SIG-M5 treated with dmso at 0.1 percent for 504 hours (cell line): ENCODE results near the gene RMND5A.

Experiments used
- DNase-seq: peaks from one replicate; lab custom pipeline; 2025; ENCODE audit not compliant: unreplicated experiment; lab: John Stamatoyannopoulos, UW

RMND5A gene

DNA sequence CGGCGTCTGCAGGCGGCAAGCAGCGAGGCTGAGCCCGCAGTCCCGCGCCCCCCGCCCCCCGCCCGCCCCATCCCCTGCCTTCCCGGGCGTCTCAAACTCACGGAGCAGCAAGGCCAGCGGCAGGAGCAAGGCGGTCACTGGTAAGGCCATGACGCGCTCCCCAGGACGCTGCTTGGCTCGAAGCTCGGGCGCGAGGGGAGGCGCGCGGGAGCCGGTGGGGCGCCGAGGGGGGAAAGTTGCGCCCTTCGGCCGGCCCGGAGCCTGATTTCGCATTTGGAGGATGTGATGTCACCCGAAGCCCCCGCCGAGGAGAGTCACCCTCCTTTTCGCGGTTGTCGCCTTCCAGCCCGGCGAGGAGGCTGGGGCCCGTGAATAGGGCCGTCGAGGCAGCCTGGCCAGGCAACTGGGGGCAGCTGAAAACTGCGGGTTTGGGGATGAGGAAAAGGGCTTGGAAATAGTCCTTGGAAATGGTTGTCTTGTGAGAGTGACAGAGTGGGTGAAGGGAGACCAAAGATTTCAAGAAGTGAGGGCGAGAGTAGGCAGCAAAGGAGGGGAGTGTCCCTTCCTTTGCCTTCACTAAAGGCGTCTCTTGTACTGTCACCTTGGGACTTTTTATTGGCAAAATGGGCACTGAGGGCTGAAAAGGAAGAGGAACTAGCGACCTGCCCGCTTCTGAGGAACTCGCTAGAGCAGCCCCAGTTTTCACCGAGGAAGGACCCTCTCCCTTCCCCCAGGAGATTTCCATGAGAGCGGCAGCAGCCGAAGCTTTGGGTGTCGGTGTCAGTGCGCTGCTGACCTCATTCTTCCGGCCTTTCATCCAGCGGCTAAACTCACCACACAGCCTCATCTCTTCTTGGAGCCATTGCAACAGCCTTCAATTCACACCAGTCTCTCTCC lies 70.8 kb downstream of the RMND5A start, which contains the start of gene CD8A:
Gene CD8A, minus strand, starts transcription at position 238 of the 897 bp plus-strand sequence. Its CDS starts 88 bp downstream, at position 150.
- peak; percentile 15 for DNase-seq

DNA sequence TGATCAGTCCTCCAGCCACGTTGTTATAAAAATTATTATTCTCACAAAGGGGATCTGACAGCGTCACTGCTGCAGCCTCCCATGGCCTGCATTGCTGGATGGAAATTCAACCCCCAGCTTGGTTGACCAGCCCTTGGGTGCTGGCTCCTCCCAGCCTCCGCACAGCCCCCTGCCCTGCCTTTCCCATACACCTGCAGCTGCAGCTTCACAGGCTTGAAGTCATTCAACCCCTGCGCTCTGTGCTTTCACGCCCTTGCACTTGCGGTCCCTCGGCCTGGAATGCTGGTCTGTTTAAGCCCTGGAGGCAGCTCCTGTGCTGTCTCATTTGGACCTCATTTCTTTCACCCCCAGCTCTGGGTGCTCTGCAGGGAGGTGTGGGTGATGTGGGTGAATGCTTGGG lies 71.5 kb downstream of the RMND5A start:
- DNase-seq: no peak

DNA sequence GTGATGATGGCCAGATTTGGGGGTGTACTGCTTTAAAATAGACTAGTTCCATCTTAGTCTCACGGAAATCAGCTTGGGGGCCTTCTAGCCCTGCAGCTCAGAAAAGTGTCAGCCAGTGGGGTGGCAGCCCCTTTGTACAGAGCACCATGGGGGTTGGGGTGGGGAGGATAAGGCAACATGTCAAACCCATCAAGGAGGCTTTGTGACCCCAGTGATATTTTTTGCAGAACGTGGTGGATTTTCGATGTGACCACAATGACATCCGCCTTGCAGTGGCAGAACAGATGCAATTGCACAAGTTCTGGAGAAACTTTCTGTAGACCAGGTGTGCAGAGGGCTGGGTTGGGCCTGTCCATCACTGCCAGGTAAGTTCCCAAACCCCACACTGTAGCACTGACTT lies 73.7 kb downstream of the RMND5A start:
- no peak for DNase-seq

DNA sequence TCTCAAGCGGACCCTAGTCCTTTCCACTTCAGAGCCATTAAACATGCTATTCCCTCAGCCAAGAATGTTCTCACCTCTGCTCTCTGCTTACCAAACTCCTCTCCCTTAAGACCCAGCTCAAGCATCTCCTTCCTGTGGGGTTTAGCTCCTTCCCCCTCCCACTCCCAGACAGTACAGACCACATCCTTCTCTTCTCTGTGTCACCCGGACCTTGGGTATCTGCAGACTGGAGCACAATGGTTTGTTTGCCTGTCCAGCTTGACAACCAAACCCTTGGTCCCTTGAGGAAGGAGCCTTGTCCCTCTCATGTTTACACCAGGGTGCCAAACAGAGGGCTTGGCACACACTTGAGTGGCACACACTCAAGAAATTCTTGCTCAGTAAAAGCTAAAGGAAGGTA lies 74.8 kb downstream of the RMND5A start:
- DNase-seq: no peak

DNA sequence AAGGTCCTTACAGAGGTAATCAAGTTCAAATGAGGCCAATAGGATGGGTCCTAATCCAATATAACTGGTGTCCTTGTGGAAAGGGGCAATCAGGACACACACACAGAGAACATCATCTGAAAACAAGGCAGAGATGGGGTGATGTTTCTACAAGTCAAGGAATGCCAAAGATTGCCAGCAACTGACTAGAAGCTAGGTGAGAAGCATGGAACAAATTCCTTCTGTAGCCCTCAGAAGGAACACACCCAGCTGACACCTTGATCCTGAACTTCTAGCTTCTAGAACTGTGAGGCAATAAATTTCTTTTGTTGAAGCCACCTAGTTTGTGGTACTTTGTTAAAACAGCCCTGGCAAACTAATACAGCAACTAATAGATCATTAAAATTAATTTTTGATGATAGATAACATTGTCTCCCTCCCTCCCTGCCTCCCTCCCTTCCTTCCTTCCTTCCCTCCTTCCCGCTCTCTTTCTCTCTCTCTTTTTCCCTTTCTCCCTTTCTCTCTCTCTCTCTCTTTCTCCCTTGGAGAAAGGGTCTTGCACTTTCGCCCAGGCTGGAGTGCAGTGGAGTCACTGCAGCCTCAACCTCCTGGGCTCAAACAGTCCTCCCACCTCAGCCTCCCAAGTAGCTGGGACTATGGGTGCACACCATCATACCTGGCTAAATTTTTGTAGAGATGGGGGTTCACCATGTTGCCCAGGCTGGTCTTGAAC lies 80.9 kb downstream of the RMND5A start:
- no peak for DNase-seq

DNA sequence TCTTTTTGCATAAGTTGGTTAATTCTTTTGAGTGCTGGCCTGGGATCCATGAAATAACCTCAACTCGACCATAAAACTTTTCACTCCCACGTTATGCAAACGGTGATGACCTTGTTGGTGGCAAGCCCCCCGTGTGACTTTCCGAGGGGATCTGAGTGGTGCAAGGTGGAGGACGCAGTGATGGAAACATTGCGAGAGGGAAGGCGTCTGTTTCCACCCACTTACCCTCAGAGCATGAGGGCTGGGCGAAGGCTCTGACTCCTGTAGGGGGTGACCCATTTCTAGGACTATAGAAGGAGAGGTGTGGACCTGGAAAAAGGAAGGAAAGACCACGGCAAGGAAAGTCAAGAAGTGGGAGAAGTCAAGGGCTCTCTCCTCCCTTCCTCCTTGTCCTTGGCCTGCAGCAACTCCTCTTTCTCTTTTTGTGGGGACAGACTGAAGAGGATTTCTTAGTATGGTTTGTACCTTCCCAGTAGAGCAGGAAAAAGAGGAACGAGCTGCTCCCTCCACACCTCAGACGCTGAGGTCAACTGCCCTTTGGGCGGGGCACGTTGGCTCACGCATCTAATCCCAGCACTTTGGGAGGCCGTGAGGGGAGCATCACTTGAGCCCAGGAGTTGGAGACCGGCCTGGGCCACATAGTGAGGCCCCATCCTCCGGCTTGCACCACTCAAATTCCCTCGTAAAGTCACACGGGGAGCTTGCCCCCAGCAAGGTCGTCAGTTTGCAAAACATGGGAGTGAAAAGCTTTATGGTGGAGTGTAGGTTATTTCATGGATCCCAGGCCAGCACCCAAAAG lies 86.2 kb downstream of the RMND5A start:
- DNase-seq: no peak

DNA sequence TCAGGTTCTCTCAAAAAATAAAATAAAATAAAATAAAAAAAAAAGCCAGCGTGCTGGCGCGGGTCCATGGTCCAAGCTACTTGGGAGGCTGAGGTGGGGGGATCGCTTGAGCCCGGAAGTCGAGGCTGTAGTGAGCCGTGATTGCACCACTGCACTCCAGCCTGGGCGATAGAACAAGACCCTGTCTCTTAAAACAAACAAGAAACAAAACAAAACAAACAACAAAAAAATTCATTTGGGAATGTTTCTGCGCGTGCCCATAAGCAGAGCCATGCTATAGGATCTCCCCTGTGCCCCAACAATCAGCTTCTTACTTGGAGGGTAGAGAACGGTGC lies 87.0 kb downstream of the RMND5A start:
- DNase-seq: no peak

DNA sequence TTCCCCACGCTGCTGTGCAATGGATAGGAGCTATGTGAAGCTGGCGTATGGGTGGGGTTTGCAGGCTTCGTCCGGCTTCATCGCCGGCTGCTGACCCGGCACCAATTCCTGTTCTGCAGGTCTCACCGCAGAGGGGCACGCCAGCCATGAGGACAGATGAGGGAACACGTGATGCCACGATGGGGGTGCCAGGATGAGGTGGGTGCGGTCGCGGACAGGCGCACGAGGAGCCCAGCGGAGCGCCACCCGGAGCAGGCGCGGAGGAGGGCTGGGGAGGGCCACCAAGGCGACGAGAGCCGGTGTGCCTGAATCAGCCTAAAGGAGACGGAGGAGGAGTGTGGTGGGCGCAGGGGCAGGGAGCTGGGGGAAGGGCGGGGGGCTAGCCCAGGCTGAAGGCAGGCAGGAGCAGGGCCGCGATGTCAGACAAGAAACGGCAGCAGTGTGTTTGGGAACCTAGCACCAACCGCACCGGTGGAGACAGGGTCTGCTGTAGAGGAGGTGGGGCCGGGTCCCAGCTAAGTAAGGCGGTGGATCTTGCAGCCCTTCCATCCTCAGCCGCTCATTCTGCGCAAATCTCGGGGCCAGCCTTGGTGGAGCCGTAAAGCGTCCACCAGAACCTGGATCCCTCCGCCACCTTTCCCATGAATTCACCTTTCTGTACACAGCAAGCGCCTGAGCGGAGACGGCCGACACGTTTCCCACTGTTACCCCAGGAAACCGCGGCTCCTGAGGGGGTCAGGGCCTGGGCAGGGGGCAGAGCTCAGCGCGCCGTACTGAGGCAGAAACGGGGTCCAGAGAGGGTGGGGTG lies 87.6 kb downstream of the RMND5A start:
- DNase-seq: peak; percentile 23

DNA sequence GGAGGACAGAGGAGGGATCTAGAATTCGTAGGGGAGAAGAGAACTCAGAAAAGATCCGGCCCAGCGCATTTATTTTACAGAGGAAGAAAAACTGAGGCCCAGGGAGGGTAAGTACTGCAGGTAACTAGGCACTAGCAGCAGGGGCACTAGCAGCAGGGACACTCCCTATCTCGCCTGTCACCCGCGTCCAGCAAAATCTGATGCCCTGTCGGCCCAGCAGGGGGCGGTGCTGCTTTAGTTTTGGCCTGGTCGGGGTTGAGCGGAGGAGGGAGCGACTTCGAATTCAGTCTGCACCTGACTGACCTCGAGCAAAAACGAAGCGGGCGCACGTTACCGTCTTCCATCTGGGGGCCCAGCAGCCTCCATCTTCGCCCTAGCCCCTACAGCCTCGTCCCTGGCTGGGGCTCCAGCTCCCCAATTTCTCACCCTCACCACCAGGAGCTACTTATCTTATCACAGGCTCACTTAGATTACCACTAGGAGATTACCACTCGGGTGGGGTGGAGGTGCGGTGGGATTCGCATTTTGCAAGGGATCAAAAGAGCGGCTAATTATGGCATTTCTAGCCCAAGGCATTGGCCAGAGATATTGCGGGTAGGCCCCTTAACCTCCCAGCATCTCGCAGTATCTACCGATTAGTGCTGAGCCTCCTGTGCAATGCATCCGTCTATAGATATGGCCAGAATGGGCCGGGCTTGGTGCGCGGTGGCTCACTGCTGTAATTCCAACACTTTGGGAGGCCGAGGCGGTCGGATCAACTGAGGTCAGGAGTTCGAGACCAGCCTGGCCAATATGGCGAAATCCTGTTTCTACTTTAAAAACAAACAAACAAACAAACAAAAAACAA lies 88.4 kb downstream of the RMND5A start:
- DNase-seq: peak; percentile 84

DNA sequence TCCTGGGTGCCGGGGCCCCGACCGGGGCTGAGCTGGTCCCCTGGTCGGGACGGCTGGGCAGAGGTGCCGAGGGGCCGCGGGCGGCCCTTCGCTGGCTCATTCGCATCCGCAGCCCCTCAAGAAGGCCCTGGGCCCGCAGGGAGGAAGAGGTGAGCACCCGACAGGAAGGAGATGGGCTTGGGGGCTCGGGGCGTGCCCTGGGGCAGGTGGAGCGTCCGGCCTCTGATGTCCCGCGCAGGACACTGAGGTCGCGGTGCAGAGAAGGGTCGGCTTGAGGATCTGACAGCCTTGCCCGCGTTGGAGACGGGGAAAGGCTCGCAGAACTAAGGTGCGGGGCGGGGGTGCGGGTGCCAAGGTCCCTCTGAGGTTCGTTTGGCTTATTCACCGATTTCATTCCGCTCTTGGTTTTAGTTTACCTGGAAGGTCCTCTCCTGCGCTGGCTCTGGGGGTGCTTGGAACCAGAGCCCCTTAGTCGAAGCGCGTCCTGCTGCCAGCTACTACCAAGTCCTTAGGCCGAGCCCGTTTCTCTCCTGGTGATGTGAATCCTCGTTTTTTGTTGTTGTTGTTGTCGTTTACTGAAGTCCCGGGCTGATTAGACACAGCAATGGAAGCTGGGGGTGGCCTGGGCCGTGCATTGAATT lies 89.5 kb downstream of the RMND5A start:
- no peak for DNase-seq

DNA sequence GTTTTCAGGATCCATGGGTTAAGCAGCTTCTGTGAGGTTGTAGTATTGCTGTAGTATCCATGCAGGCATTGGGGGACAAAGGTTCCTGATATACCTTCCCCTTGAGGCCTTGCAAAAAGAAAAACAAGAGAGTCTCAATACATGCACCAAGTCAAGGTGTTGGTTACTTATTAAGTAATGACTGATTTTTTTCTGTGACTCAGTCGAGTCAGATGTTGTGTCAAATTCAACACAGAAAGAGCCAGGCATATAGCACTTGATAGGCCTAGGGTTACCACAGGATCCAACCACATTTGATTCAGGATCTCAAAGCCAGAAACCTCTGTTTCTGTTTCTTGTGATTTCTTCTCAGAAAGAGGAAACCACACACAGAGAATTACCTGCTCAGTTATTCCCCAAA lies 95.5 kb downstream of the RMND5A start:
- DNase-seq: no peak

DNA sequence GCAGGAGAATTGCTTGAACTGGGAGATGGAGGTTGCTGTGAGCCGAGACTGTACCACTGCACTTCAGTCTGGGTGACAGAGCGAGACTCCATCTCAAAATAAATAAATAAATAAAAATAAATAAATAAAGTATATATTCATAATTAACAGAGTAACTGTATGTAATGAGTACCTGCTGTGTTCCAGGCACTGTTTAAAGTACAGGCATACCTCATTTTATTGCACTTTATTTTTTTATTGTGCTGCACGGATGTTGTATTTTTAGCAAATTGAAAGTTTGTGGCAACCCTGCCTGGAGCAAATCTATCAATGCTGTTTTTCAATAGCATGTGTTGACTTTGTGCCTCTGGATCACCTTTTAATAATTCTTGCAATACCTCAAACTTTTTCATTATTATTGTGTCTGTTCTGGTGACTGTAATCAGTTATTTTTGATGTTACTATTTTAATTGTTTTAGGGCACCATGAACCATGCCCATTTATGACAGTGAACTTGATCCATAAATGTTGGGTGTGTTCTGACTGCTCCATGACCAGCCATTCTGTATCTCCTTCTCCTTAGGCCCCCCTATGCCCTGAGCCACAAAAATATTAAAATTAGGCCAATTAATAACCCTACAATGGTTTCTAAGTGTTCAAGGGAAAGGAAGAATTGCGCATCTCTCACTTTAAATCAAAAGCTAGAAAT lies 98.2 kb downstream of the RMND5A start:
- DNase-seq: no peak

DNA sequence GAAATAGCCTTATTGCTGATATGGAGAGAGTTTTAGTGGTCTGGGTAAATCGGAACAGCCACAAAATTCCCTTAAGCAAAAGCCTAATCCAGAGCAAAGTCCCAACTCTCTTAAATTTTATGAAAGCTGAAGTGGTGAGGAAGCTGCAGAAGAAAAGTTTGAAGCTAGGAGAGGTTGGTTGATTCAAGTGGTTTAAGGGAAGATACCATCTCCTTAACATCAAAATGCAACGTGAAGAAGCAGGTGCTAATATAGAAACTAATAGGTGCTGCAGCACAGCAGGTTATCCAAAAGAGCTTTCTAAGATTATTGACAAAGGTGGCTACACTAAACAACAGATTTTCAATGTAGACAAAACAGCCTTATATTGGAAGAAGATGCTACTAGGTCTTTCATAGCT lies 98.9 kb downstream of the RMND5A start:
- DNase-seq: no peak

DNA sequence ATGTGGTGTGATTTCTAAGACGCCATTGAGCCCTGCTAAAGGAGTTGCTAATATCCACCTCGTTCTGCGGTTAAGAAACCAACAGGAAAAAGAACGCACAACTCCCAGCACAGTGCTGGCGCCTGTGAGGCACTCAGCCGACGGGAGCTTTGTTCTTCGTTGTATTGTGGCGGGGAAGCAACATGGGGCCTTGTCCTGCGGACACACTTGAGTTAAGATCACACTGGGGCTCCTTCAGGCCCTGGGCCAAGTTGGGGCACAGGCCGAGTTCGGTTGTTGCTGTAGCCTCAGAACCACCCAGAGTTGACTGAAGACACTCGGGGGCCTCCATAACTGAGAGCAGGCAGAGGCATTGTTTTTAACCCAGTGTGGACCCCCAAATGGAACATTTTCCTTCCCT lies 101.2 kb downstream of the RMND5A start:
- no peak for DNase-seq

DNA sequence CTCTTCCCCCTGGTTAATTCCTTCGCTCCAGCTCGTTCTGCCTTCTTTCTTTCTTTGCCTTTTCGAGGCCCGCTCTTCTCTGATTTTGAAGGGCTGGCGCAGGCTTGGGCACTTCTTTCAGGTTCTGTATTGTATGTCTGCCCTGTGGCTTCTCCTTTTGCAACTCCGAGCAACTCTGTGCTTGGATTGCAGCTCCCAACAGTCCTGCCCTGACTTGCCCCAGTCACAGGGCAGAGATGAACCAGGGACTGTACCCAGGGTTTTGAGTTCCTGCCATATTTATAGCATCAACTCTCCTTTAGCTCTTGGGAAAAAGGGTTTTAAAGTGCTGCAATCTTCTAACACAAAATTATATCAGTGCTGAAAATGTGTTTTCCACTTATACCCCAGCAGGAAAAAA lies 101.8 kb downstream of the RMND5A start:
- DNase-seq: no peak

DNA sequence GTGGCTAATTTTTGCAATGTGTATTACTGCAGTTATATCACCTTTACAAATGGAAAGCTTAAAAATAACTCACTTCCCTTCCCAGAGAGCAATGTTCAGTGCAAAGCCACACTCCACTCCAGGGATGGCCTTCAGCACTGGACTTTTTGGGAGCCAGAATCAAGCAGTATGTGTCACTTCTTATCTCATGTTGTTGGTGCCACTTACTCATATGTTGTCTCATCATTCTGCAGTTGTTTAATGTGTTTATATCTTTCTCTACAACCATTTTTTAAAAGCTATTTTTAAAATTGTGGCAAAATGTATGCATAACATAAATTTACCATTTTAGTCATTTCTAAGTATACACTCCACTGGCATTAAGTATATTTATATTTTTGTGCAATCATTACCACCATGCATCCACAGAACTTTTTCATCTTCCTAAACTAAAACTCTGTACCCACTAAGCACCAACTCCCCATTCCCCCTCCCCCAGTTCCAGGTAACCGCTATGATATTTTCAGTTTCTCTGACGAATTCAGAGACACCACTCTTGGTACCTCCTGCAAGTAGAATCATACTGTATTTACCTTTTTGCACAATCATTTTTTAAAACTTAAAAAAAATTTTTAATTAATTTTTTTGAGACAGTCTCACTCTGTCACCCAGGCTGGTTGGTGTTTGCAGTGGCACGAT lies 102.7 kb downstream of the RMND5A start:
- DNase-seq: no peak

DNA sequence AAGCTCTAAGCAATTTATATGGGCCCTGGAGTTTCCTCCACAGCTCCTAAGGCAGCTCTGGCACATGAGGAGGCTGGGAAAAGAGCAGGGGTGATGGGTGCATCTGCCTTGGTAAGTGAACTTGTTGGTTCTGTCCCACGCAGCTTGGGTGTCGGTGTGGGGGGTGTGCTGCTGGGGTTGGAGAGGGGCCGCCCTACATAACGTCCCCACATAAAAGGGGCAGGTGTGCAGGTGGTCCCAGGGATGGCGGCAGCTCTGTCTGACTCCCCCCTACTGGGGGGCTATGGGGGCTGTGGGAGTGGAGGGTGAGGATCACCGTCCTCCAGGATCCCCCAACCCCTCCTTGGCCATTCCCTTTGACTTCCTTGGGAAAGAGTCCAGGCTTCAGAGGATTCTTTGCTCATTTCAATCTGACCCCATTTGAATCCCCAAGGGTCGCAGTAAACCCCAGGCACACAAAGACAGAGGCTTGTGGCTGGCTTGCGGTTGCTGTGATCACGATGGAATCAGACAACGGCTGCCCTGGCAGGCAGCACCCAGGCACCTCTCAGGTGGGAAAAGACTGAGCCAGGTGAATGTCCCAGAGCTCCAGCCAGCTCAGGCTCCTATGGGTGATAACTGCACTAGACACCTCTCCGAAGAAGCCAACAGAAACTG lies 105.1 kb downstream of the RMND5A start:
- DNase-seq: no peak
